Liver (tissue), 9 donors: ENCODE data around the gene TRAFD1. TPM values are rescaled to one million over a fixed set of nuclear protein-coding genes. Genes with fewer than 3 reads are reported as not detected.

Experiments used
- DNase-seq: peaks from one replicate; pipeline ENCODE4 v3.0.0-alpha.2; 2017; ENCODE audit warnings: low spot score
- H3K27ac ChIP-seq, 2 donors: one replicate each; pipeline ENCODE4 v1.7.0; 2013; ENCODE audit warnings: inconsistent platforms in 2 of 2, low read length in 2 of 2, control low read depth in 1 of 2, low read depth in 1 of 2, mild to moderate bottlenecking in 1 of 2
- H3K27me3 ChIP-seq, 4 donors: one replicate each; pipeline versions ENCODE4 v1.6.1 to v1.7.0; 2013; ENCODE audit warnings: low read length in 3 of 4, inconsistent platforms in 1 of 4, mild to moderate bottlenecking in 1 of 4, moderate library complexity in 1 of 4; ENCODE audit not compliant: control insufficient read depth in 4 of 4, insufficient read depth in 4 of 4
- H3K36me3 ChIP-seq, 4 donors: one replicate each; pipeline versions ENCODE4 v1.6.1 to v1.7.0; 2013; ENCODE audit warnings: low read length in 3 of 4, mild to moderate bottlenecking in 3 of 4, low read depth in 1 of 4, moderate library complexity in 1 of 4; ENCODE audit not compliant: control insufficient read depth in 4 of 4, insufficient read depth in 3 of 4
- H3K4me1 ChIP-seq, 4 donors: one replicate each; pipeline versions ENCODE4 v1.6.1 to v1.7.0; 2013; ENCODE audit warnings: low read length in 3 of 4, mild to moderate bottlenecking in 3 of 4, moderate library complexity in 1 of 4; ENCODE audit not compliant: control insufficient read depth in 4 of 4, insufficient read depth in 4 of 4
- H3K4me3 ChIP-seq, 3 donors: one replicate each; pipeline versions ENCODE4 v1.6.1 to v1.7.0; 2013; ENCODE audit warnings: low read length in 3 of 3, control low read depth in 1 of 3, low read depth in 1 of 3, mild to moderate bottlenecking in 1 of 3
- H3K9ac ChIP-seq, 2 donors: one replicate each; pipeline ENCODE4 v1.7.0; 2013; ENCODE audit warnings: low read length in 2 of 2, mild to moderate bottlenecking in 2 of 2, moderate library complexity in 2 of 2, control low read depth in 1 of 2, low read depth in 1 of 2
- H3K9me3 ChIP-seq, 4 donors: one replicate each; pipeline versions ENCODE4 v1.6.1 to v1.7.0; 2013; ENCODE audit warnings: low read length in 3 of 4; ENCODE audit not compliant: control insufficient read depth in 4 of 4
- CTCF ChIP-seq: fragments of 150-350 bp; IDR thresholded peaks from 2 replicates; pipeline ENCODE4 v1.5.1; 2017; ENCODE audit warnings: improper control_type of control experiment, low read depth, low read length; ENCODE audit not compliant: missing input control
- EGR1 ChIP-seq, 2 donors: IDR thresholded peaks; 2 replicates each; pipeline ENCODE4 v1.6.1; 2016 to 2018; ENCODE audit warnings: antibody characterized with exemption in 2 of 2, low read depth in 2 of 2
- FOXA1 ChIP-seq: IDR thresholded peaks from 2 replicates; pipeline ENCODE4 v1.6.1; 2016; ENCODE audit warnings: antibody characterized with exemption
- FOXA2 ChIP-seq: IDR thresholded peaks from 2 replicates; pipeline ENCODE4 v1.6.1; 2016; ENCODE audit warnings: antibody characterized with exemption
- GABPA ChIP-seq, 2 donors: IDR thresholded peaks in 1 of 2; conservative IDR thresholded peaks in 1 of 2; 2 replicates each; pipeline ENCODE4 v1.6.1; 2016; ENCODE audit warnings: antibody characterized with exemption in 2 of 2, mild to moderate bottlenecking in 1 of 2, moderate library complexity in 1 of 2
- HNF4A ChIP-seq, 2 donors: conservative IDR thresholded peaks; 2 replicates each; pipeline ENCODE4 v1.6.1; 2016; ENCODE audit warnings: antibody characterized with exemption in 2 of 2, mild to moderate bottlenecking in 2 of 2
- HNF4G ChIP-seq: IDR thresholded peaks from 2 replicates; pipeline ENCODE4 v1.6.1; 2016; ENCODE audit warnings: antibody characterized with exemption
- JUND ChIP-seq, 2 donors: IDR thresholded peaks; 2 replicates each; pipeline ENCODE4 v1.6.1; 2016; ENCODE audit warnings: antibody characterized with exemption in 2 of 2
- NR2F2 ChIP-seq: IDR thresholded peaks from 2 replicates; pipeline ENCODE4 v1.6.1; 2016; ENCODE audit warnings: antibody characterized with exemption
- RAD21 ChIP-seq, 2 donors: IDR thresholded peaks; 2 replicates each; pipeline ENCODE4 v1.6.1; 2016; ENCODE audit warnings: antibody characterized with exemption in 2 of 2, mild to moderate bottlenecking in 2 of 2
- REST ChIP-seq: IDR thresholded peaks from 2 replicates; pipeline ENCODE4 v1.6.1; 2016; ENCODE audit warnings: antibody characterized with exemption, mild to moderate bottlenecking
- RXRA ChIP-seq, 2 donors: IDR thresholded peaks; 2 replicates each; pipeline ENCODE4 v1.6.1; 2017 to 2018; ENCODE audit warnings: antibody characterized with exemption in 2 of 2, mild to moderate bottlenecking in 1 of 2
- SP1 ChIP-seq: IDR thresholded peaks from 2 replicates; pipeline ENCODE4 v1.6.1; 2018; ENCODE audit warnings: antibody characterized with exemption, mild to moderate bottlenecking
- TAF1 ChIP-seq: conservative IDR thresholded peaks from 2 replicates; pipeline ENCODE4 v1.6.1; 2016; ENCODE audit warnings: antibody characterized with exemption, mild to moderate bottlenecking
- YY1 ChIP-seq: IDR thresholded peaks from 2 replicates; pipeline ENCODE4 v1.6.1; 2016; ENCODE audit warnings: antibody characterized with exemption, mild to moderate bottlenecking
- WGBS: extraction: QIAGEN DNeasy Blood & Tissue Kit; methylation state at CpG from one replicate; pipeline ENCODE4 v1.1.7; 2013; 5-methylcytosine and 5-hydroxymethylcytosine counted together
- polyA plus RNA-seq, 2 donors: library from polyadenylated mRNA; stranded (reverse) in 1 of 2; unstranded in 1 of 2; fragments of 200-250 nt in 1 of 2; fragments of >200 nt in 1 of 2; fragmentation: Nextera tagmentation in 1 of 2; extraction: Ambion mirVana in 1 of 2; gene quantifications; one replicate each; pipeline versions ENCODE4 v1.2.1 to v1.2.3, GENCODE V29; 2013 to 2015
- total RNA-seq, 2 donors: library from RNA; depleted of rRNA; stranded (reverse); fragments of >200 nt; gene quantifications; one replicate each; pipeline ENCODE4 v1.2.3, GENCODE V29; 2014
- donor health status: healthy.
- donor health status: healthy.
- donor health status: healthy.
- donor health status: healthy.
- donor health status: healthy.

TRAFD1 gene
- total and polyA plus RNA-seq, 4 donors: 7.0 to 19.3 (median 13.2) TPM

GRCh38 chr12:112188130-112188830 lies 62.9 kb downstream of the TRAFD1 start:
- no peaks in the 10 kb centered on the region for H3K9me3 ChIP-seq
- WGBS: 96% methylated on average over 9 of the region's 9 CpGs
- H3K4me3 ChIP-seq: no peak overlapping the region
- H3K9ac ChIP-seq: no peak overlapping the region
- TF ChIP-seq GABPA (IDR thresholded peaks at IDR 0.05 in 1 of 2, conservative IDR thresholded peaks at IDR 0.05 in 1 of 2) (no peak), SP1 (no peak), HNF4G (no peak), YY1 (no peak), NR2F2 (no peak), EGR1 (IDR thresholded peaks at IDR 0.05; ENCODE audit: low read depth in 2 of 2) (no peak), HNF4A (conservative IDR thresholded peaks at IDR 0.05) (no peak), FOXA2 (no peak), JUND (IDR thresholded peaks at IDR 0.05) (no peak), RAD21 (IDR thresholded peaks at IDR 0.05) (no peak), CTCF (no peak)
- H3K4me1 ChIP-seq: peaks cover 0 to 5% (median 3%) of the 10 kb centered on the region in 4 donors
- H3K36me3 ChIP-seq: peaks cover 13 to 46% (median 30%) of the 10 kb centered on the region in 4 donors
- DNase-seq: no peak
- H3K27ac ChIP-seq: no peak overlapping the region
- no peaks in the 10 kb centered on the region for H3K27me3 ChIP-seq

GRCh38 chr12:112190231-112191025 lies 65.1 kb downstream of the TRAFD1 start:
- peaks cover 15 to 51% (median 28%) of the 10 kb centered on the region in 4 donors for H3K36me3 ChIP-seq
- no peak for DNase-seq

More at GRCh38 chr12:112190231-112191025, 65.1 kb downstream of the TRAFD1 start:
- no peak overlapping the region for H3K4me3 ChIP-seq
- no peaks in the 10 kb centered on the region for H3K9me3 ChIP-seq
- no peak for TF ChIP-seq RAD21 (IDR thresholded peaks at IDR 0.05)
- no peak for TF ChIP-seq JUND (IDR thresholded peaks at IDR 0.05)
- TF ChIP-seq TAF1: no peak
- TF ChIP-seq HNF4G: no peak
- no peak for TF ChIP-seq CTCF
- no peak for TF ChIP-seq FOXA1
- no peak for TF ChIP-seq GABPA (IDR thresholded peaks at IDR 0.05 in 1 of 2, conservative IDR thresholded peaks at IDR 0.05 in 1 of 2)
- TF ChIP-seq FOXA2: no peak
- TF ChIP-seq REST: no peak
- TF ChIP-seq RXRA (IDR thresholded peaks at IDR 0.05): no peak
- TF ChIP-seq SP1: no peak
- 87% methylated on average over 5 of the region's 5 CpGs for WGBS
- H3K27me3 ChIP-seq: no peaks in the 10 kb centered on the region
- H3K27ac ChIP-seq: no peak overlapping the region
- H3K9ac ChIP-seq: no peak overlapping the region
- peaks cover 0 to 4% (median 3%) of the 10 kb centered on the region in 4 donors for H3K4me1 ChIP-seq
